K562 (cell line): Measurements from ENCODE around the gene TIMM17B. TPM values are rescaled to one million over a fixed set of nuclear protein-coding genes. Genes with fewer than 3 reads are reported as not detected.

ENCODE experiments used
- CBFA2T3 ChIP-seq: fragments of 450-650 bp; IDR thresholded peaks from 2 replicates; pipeline ENCODE4 v1.6.1; 2017
- CHD4 ChIP-seq: fragments of 200-600 bp; sonication (generic); IDR thresholded peaks from 3 replicates; pipeline ENCODE4 v1.6.1; 2012; ENCODE audit warnings: low read depth, mild to moderate bottlenecking, mixed read lengths, low read length, inconsistent platforms; ENCODE audit not compliant: insufficient read depth, insufficient replicate concordance, poor library complexity, severe bottlenecking
- EP400 ChIP-seq: fragments of 450-650 bp; IDR thresholded peaks from 2 replicates; pipeline ENCODE4 v1.6.1; 2017; ENCODE audit warnings: antibody characterized with exemption, mild to moderate bottlenecking, moderate library complexity
- SMARCA4 ChIP-seq: fragments of 450-650 bp; IDR thresholded peaks from 2 replicates; pipeline ENCODE4 v1.6.1; 2016
- polyA plus RNA-seq, 8 experiments: library from polyadenylated mRNA; depleted of rRNA in 4 of 8; stranded (reverse) in 5 of 8; unstranded in 3 of 8; fragments of >200 nt; fragmentation: Nextera tagmentation in 2 of 8; fragmentation: Illumina TruSeq in 1 of 8; extraction: Ambion mirVana in 2 of 8; extraction: Trizol in 1 of 8; gene quantifications; 2 replicates each; pipeline versions ENCODE4 v1.2.1 to v1.2.3, GENCODE V29; 2011 to 2014; ENCODE audit warnings: inconsistent platforms in 1 of 8, missing spikeins in 1 of 8
- total RNA-seq, 7 experiments: library from RNA; depleted of rRNA in 6 of 7; stranded (reverse); fragments of >200 nt in 6 of 7; fragmentation: Illumina TruSeq in 2 of 7; extraction: Trizol in 2 of 7; gene quantifications; 2 replicates each; pipeline versions ENCODE4 v1.2.1 to v1.2.3, GENCODE V29; 2011 to 2021; ENCODE audit warnings: low replicate concordance in 1 of 7
- TF ChIP-seq, protein P1 (sequence below): sonication (generic); formaldehyde crosslinking; IDR thresholded peaks from 2 replicates; pipeline ENCODE4 v1.8.0; 2022; ENCODE audit warnings: mild to moderate bottlenecking, missing genetic modification reagents

Gene TIMM17B
- total and polyA plus RNA-seq, 9 of the 15 experiments (the other 6 are each of a cell fraction or from before 2014, with no cell fraction given): 9.9 to 184 (median 115) TPM

- no peak for TF ChIP-seq EP400
- 0 out of 2 replicates have a peak, but pooled peaks have one; percentile 17 for TF ChIP-seq CBFA2T3
- TF ChIP-seq, protein P1, sequence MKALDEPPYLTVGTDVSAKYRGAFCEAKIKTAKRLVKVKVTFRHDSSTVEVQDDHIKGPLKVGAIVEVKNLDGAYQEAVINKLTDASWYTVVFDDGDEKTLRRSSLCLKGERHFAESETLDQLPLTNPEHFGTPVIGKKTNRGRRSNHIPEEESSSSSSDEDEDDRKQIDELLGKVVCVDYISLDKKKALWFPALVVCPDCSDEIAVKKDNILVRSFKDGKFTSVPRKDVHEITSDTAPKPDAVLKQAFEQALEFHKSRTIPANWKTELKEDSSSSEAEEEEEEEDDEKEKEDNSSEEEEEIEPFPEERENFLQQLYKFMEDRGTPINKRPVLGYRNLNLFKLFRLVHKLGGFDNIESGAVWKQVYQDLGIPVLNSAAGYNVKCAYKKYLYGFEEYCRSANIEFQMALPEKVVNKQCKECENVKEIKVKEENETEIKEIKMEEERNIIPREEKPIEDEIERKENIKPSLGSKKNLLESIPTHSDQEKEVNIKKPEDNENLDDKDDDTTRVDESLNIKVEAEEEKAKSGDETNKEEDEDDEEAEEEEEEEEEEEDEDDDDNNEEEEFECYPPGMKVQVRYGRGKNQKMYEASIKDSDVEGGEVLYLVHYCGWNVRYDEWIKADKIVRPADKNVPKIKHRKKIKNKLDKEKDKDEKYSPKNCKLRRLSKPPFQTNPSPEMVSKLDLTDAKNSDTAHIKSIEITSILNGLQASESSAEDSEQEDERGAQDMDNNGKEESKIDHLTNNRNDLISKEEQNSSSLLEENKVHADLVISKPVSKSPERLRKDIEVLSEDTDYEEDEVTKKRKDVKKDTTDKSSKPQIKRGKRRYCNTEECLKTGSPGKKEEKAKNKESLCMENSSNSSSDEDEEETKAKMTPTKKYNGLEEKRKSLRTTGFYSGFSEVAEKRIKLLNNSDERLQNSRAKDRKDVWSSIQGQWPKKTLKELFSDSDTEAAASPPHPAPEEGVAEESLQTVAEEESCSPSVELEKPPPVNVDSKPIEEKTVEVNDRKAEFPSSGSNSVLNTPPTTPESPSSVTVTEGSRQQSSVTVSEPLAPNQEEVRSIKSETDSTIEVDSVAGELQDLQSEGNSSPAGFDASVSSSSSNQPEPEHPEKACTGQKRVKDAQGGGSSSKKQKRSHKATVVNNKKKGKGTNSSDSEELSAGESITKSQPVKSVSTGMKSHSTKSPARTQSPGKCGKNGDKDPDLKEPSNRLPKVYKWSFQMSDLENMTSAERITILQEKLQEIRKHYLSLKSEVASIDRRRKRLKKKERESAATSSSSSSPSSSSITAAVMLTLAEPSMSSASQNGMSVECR (CRISPR knock-in tag): peak; percentile 97
- TF ChIP-seq SMARCA4: peak; percentile 29; the same call in 1 of the 2 replicates
- no peak for TF ChIP-seq CHD4
Measured at GRCh38 chrX:48911412-48912182, 14.0 kb upstream of the TIMM17B start, which contains the start of gene SLC35A2 (continued).
